RWPE1 (cell line): Measurements from ENCODE around the gene ALDH1A3.

Experiments used
- CTCF ChIA-PET: fragments of 350-600 bp; sonication (Branson Sonifier 250); formaldehyde crosslinking; extraction: SDS; loops from one replicate; lab custom pipeline; 2021; lab: Yijun Ruan, JAX
- POLR2A ChIA-PET: fragments of 400-600 bp; formaldehyde crosslinking; extraction: SDS; loops from one replicate; lab custom pipeline; 2020; ENCODE audit warnings: antibody characterized with exemption; ENCODE audit not compliant: low non-redundant PET; lab: Yijun Ruan, JAX
- DNase-seq: peaks from one replicate; pipeline ENCODE4 v3.0.0; 2012; ENCODE audit warnings: low spot score
- H3K27ac ChIP-seq: fragments of 450-650 bp; 2 replicates; pipeline ENCODE4 v1.5.1; 2017
- TF ChIP-seq, protein P1 (sequence below): fragments of 450-650 bp; conservative IDR thresholded peaks from 2 replicates; pipeline ENCODE4 v1.5.1; 2017; ENCODE audit warnings: low read depth, mild to moderate bottlenecking

The ALDH1A3 gene

DNA sequence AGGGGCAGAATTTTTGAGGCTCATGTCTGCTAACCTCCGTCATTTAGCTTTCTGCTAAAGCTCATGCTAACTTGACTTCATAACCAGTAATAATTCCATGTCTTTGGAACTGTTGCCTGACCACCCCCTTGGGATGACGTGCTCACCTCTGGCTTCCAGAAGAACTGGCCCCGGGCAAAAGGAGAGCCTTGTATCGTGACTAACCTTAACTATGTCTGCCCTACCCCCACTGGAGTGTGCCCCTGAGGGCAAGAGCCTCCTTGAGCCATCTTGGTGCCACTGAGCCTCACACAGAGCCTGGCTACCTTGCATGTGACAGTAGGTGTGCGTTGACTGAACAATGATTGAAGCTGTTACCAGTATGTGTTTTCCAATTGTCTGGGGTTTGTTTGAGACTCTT, 44.3 kb downstream of the ALDH1A3 start:
- H3K27ac ChIP-seq, result no peak overlapping the region
- POLR2A ChIA-PET, result no interaction called here
- TF ChIP-seq, protein P1, sequence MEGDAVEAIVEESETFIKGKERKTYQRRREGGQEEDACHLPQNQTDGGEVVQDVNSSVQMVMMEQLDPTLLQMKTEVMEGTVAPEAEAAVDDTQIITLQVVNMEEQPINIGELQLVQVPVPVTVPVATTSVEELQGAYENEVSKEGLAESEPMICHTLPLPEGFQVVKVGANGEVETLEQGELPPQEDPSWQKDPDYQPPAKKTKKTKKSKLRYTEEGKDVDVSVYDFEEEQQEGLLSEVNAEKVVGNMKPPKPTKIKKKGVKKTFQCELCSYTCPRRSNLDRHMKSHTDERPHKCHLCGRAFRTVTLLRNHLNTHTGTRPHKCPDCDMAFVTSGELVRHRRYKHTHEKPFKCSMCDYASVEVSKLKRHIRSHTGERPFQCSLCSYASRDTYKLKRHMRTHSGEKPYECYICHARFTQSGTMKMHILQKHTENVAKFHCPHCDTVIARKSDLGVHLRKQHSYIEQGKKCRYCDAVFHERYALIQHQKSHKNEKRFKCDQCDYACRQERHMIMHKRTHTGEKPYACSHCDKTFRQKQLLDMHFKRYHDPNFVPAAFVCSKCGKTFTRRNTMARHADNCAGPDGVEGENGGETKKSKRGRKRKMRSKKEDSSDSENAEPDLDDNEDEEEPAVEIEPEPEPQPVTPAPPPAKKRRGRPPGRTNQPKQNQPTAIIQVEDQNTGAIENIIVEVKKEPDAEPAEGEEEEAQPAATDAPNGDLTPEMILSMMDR, result no peak
- CTCF ChIA-PET, result no interaction called here
- no peak for DNase-seq

DNA sequence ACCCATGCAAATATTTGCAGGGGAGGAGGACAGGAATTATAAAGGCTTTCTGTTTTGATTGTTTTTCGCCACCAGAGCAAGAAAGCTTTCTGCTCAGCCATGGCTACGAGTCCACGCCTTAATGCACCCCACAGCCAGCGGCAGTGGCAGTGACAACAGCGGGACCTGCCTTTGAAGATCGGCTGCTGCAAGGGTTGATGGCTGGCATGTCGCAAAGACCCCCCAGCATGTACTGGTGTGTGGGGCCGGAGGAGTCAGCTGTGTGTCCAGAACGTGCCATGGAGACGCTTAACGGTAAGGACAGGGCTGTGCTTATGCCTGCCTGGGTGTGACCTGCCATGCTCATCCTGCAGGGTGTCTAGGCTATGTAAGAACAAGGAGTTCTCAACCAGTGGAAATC, 44.8 kb downstream of the ALDH1A3 start:
- H3K27ac ChIP-seq, result no peak overlapping the region
- CTCF ChIA-PET, result no interaction called here
- POLR2A ChIA-PET, result no interaction called here
- DNase-seq, result no peak
- TF ChIP-seq, protein P1, result no peak

DNA sequence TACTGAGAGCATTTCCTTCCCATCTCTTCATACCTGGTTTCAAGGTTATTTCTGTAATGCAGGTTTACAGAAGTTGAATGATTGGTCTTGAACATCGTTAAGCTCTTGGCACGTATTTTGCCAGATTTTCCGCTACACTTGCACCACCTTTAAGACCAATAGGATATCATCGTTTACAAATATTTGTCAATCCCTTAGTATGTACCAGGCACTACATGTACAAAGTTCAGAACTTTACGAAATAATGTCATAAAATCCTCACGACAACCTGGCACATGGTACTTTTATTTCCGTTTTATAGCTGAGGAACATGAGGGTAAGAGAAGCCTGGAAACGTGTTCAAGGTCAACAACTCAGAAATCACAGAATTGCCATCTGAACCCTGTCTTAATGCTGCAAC, 45.8 kb downstream of the ALDH1A3 start:
- ChIA-PET POLR2A (no interaction called here), CTCF (interaction anchor here (0.6 to 1.2 kb wide), 2 partner anchors 82 to 586 kb away, joined by 3 to 4 read pairs; no protein-coding TSS in a partner anchor)
- no peak overlapping the region for H3K27ac ChIP-seq
- TF ChIP-seq, protein P1, result no peak
- no peak for DNase-seq

DNA sequence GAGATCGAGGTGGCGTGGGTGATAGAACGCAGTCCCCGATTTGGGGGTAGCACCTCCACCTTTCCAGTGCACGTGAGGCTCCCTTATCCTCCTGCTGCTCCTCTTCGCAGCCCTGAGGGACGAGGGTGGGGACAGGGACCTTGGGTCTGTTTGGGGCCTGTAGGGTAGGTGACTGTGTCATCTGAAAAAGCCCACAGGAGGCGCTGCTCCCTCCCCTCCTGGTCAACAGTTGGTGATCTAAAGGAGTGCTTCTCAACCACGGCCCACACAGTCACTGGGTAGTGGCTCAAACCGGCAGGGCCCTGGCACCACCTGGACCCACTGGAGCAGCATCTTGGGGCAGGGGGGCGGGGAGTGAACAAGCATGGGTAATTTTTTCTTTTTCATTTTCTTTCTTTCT, 46.6 kb downstream of the ALDH1A3 start:
- H3K27ac ChIP-seq, result no peak overlapping the region
- TF ChIP-seq, protein P1, result no peak
- CTCF ChIA-PET, result interaction anchor here (1.0 to 1.2 kb wide), 2 partner anchors 82 kb away, joined by 3 to 4 read pairs; no protein-coding TSS in a partner anchor
- no peak for DNase-seq
- POLR2A ChIA-PET, result no interaction called here

DNA sequence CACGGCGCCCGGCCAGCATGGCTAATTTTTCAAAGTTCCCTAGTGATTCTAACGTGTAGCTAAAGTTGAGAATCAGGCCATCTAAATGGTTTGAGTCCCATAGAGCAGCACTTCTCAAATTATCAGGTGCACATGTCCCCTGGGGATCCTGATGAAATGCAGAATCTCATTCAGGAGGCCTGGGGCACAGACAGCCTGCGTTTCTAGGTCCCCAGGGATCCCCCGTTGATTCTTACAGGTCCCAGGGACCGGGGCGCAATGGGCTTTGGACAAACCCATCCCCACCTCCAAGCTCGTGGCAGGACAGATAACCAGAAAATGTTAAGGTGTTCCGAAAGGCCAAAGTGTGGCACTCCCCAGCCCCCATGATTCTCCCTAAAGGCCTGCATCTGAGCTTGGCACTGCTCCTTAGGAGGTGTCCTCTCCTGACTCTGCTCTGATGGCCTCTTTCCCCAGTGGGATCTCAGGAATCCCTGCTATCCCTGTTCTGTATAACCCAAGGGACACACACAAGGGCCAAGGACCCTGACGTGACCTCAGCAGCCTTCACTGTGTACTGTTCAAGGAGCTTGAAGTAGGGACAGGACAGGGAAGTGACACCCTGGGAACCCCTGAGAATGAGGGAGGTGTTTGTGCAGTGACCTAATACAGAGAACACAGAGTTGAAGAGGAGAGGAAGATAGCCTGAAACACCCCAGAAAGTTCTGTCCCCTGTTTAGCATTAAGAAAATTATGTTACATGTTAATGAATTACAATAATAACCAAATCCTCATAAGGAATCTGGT, 47.5 kb downstream of the ALDH1A3 start:
- CTCF ChIA-PET, result interaction anchor here (0.6 to 2.1 kb wide), 4 partner anchors 10 to 81 kb away, joined by 3 to 7 read pairs (median 3); no protein-coding TSS in a partner anchor
- no peak for DNase-seq
- TF ChIP-seq, protein P1, result no peak
- POLR2A ChIA-PET, result no interaction called here
- H3K27ac ChIP-seq, result no peak overlapping the region

DNA sequence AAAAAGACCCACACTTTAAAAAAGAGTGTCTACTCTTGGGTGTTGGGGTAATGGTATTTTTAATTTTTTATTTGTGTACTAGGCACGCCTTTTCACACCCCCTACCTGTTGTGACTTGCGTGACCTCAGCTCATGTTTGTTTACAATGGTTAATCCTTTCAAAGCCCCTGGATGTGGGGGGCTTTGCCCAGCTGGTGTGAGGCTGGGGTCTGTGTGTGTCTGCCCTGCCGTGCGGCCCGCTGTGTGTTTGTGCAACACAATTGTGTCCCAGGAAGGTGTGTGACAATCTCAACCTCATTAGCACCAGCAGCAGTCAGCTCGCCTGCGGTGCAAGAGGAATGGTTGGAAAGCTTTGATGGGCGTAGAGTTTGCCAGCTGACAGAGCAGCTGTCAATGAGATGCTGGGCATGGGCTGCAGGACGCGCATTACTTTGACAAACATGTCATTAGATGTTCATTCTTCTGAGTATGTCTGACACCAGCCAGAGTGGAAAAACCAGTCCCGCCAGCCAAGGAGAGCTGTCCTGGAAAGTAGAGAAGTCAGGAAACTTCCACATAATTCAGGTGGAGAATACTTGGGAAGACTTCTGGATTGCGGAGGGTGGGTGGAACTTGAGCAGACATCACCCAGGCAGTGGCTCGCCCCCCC, 49.1 kb downstream of the ALDH1A3 start:
- POLR2A ChIA-PET, result no interaction called here
- CTCF ChIA-PET, result interaction anchor here (0.6 to 2.1 kb wide), 5 partner anchors 11 to 363 kb away, joined by 3 to 7 read pairs (median 4); no protein-coding TSS in a partner anchor

More for the DNA sequence above, 49.1 kb downstream of the ALDH1A3 start:
- H3K27ac ChIP-seq, result peak overlapping the region; percentile 76
- TF ChIP-seq, protein P1, result no peak
- peak; percentile 44 for DNase-seq
